Breast epithelium (tissue), 3 donors: ENCODE results near the gene MBNL3.

ENCODE experiments used
- POLR2A ChIP-seq: fragments of 450-650 bp; IDR thresholded peaks from one replicate; pipeline ENCODE4 v1.6.1; 2016; ENCODE audit warnings: antibody characterized with exemption, mild to moderate bottlenecking, moderate library complexity
- TF ChIP-seq, protein P1 (sequence below), 3 donors: fragments of 450-650 bp; IDR thresholded peaks; one replicate each; pipeline ENCODE4 v1.5.1; 2016 to 2017; ENCODE audit warnings: antibody characterized with exemption in 3 of 3, mild to moderate bottlenecking in 3 of 3, moderate library complexity in 3 of 3

DNA sequence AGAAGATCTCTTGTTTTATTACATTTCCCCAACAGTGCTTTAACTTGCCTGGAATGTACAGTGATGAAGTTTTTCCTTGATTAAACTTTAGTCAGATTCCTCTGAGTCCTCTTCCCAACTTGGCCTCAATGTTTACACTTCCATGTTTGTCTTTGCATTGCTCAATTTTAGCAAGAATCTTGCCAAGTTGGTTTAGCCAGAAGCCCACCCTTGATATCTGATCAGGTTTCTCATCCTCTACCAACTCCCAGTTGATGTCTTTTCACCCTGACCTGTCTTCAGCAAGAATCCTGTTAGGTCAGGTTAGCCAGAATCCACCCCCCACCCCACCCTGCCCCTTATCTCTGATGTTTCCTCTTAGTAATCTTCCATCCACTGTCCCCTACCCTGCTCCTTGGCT, 120.9 kb downstream of the MBNL3 start:
- TF ChIP-seq, protein P1, sequence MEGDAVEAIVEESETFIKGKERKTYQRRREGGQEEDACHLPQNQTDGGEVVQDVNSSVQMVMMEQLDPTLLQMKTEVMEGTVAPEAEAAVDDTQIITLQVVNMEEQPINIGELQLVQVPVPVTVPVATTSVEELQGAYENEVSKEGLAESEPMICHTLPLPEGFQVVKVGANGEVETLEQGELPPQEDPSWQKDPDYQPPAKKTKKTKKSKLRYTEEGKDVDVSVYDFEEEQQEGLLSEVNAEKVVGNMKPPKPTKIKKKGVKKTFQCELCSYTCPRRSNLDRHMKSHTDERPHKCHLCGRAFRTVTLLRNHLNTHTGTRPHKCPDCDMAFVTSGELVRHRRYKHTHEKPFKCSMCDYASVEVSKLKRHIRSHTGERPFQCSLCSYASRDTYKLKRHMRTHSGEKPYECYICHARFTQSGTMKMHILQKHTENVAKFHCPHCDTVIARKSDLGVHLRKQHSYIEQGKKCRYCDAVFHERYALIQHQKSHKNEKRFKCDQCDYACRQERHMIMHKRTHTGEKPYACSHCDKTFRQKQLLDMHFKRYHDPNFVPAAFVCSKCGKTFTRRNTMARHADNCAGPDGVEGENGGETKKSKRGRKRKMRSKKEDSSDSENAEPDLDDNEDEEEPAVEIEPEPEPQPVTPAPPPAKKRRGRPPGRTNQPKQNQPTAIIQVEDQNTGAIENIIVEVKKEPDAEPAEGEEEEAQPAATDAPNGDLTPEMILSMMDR (IDR thresholded peaks at IDR 0.05), result no peak
- TF ChIP-seq POLR2A, result no peak
